ENCODE measurements around the gene ACTR1B. TPM values are rescaled to one million over a fixed set of nuclear protein-coding genes. Genes with fewer than 3 reads are reported as not detected.

The ACTR1B gene
- total and polyA plus RNA-seq, 2 experiments from 2014 or later = 27.2 to 42.5 TPM

- H3K27me3 ChIP-seq (ENCODE audit: insufficient read depth) = no peaks in the 10 kb centered on the region
- H3K4me2 ChIP-seq = no peak overlapping the region
- H3K4me3 ChIP-seq = no peak overlapping the region
- H4K20me1 ChIP-seq (replicated peaks; ENCODE audit: insufficient read depth) = no peaks in the 10 kb centered on the region
- H3K4me1 Mint-ChIP-seq = peaks cover 4% of the 10 kb centered on the region; the same call in 2 of the 3 replicates
- ATAC-seq = no peak
- H3K36me3 ChIP-seq (ENCODE audit: insufficient read depth) = no peaks in the 10 kb centered on the region
- no peaks in the 10 kb centered on the region for H3K79me2 ChIP-seq (replicated peaks; ENCODE audit: insufficient read depth)
- TF ChIP-seq ZNF331 (CRISPR knock-in tag; IDR thresholded peaks at IDR 0.05; ENCODE audit: low read depth) (no peak), EZH2phosphoT487 (IDR thresholded peaks at IDR 0.05; ENCODE audit: unreplicated experiment) (no peak), ZNF114 (CRISPR knock-in tag; IDR thresholded peaks at IDR 0.05) (no peak), EZH2 (IDR thresholded peaks at IDR 0.05; ENCODE audit: low read depth, unreplicated experiment) (no peak), NANOG (IDR thresholded peaks at IDR 0.05; ENCODE audit: borderline replicate concordance) (no peak), CTCF (conservative IDR thresholded peaks at IDR 0.05; ENCODE audit: low read depth in 2 of 2) (no peak), ZNF462 (CRISPR knock-in tag; IDR thresholded peaks at IDR 0.05) (no peak), JUNB (IDR thresholded peaks at IDR 0.05; ENCODE audit: unreplicated experiment) (no peak)
- TF ChIP-seq, protein P1, sequence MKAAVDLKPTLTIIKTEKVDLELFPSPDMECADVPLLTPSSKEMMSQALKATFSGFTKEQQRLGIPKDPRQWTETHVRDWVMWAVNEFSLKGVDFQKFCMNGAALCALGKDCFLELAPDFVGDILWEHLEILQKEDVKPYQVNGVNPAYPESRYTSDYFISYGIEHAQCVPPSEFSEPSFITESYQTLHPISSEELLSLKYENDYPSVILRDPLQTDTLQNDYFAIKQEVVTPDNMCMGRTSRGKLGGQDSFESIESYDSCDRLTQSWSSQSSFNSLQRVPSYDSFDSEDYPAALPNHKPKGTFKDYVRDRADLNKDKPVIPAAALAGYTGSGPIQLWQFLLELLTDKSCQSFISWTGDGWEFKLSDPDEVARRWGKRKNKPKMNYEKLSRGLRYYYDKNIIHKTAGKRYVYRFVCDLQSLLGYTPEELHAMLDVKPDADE (IDR thresholded peaks at IDR 0.05) = no peak
- peaks cover 9% of the 10 kb centered on the region for H3K27me3 Mint-ChIP-seq (ENCODE audit: insufficient read depth, low read depth, poor library complexity)
- H3K36me3 Mint-ChIP-seq (ENCODE audit: low read depth) = no peaks in the 10 kb centered on the region; the same call in 2 of the 3 replicates
- no peak overlapping the region for H3K4me3 Mint-ChIP-seq
- H2AFZ ChIP-seq = no peak overlapping the region
- H3K27ac ChIP-seq (ENCODE audit: low read depth) = no peak overlapping the region
- no peak overlapping the region for H3K27ac Mint-ChIP-seq
- H3K4me1 ChIP-seq (ENCODE audit: insufficient read depth) = peaks cover 4% of the 10 kb centered on the region; the same call in 1 of the 2 replicates
- H3K9me2 ChIP-seq (ENCODE audit: insufficient read depth) = no peaks in the 10 kb centered on the region
- no peak for DNase-seq (ENCODE audit: low spot score)
- no peaks in the 10 kb centered on the region for H3K9me3 Mint-ChIP-seq
- no peaks in the 10 kb centered on the region for H3F3A ChIP-seq (replicated peaks; ENCODE audit: low read depth)
These were observed 6.6 kb upstream of the ACTR1B start for GRCh38 chr2:97670471-97670870.

Data from GM23338 (cell line).